Sigmoid colon (tissue), 7 donors: ENCODE results near the gene MEIOB. TPM values are rescaled to one million over a fixed set of nuclear protein-coding genes. Genes with fewer than 3 reads are reported as not detected.
A peak's percentile ranks its signal among the peaks of the same experiment; 100 is the strongest.
"Not testable (repeated sequence)": the region's sequence is repeated elsewhere in the genome, so short reads cannot be mapped to it uniquely, and the experiment has no call there.

Experiments used
- DNase-seq: peaks from one replicate; pipeline ENCODE4 v3.0.0-alpha.2; 2019
- H3K27ac ChIP-seq, 4 donors: fragments of 200-600 bp; sonication (generic); one replicate each; pipeline ENCODE4 v1.5.1; 2016 to 2019; ENCODE audit warnings: mild to moderate bottlenecking in 1 of 4
- H3K27me3 ChIP-seq, 3 donors: fragments of 200-600 bp; sonication (generic); one replicate each; pipeline ENCODE4 v1.5.1; 2019; ENCODE audit warnings: mild to moderate bottlenecking in 1 of 3
- H3K36me3 ChIP-seq, 4 donors: fragments of 200-600 bp; sonication (generic); one replicate each; pipeline ENCODE4 v1.5.1; 2016 to 2019
- H3K4me1 ChIP-seq, 4 donors: fragments of 200-600 bp; sonication (generic); one replicate each; pipeline ENCODE4 v1.5.1; 2017 to 2019
- H3K4me3 ChIP-seq, 4 donors: fragments of 200-600 bp; sonication (generic); one replicate each; pipeline ENCODE4 v1.5.1; 2017 to 2019; ENCODE audit warnings: mild to moderate bottlenecking in 2 of 4, moderate library complexity in 1 of 4
- H3K9me3 ChIP-seq, 4 donors: fragments of 200-600 bp in 3 of 4; sonication (generic) in 3 of 4; one replicate each; pipeline versions ENCODE4 v1.5.1 to v1.6.1; 2013 to 2019
- EP300 ChIP-seq, 4 donors: sonication (generic); formaldehyde crosslinking; IDR thresholded peaks; one replicate each; pipeline ENCODE4 v1.6.1; 2017; ENCODE audit warnings: antibody characterized with exemption in 4 of 4
- POLR2A ChIP-seq, 2 donors: fragments of 450-650 bp; IDR thresholded peaks; one replicate each; pipeline ENCODE4 v1.6.1; 2016; ENCODE audit warnings: antibody characterized with exemption in 2 of 2, mild to moderate bottlenecking in 2 of 2, moderate library complexity in 2 of 2
- POLR2AphosphoS5 ChIP-seq, 4 donors: sonication (generic); formaldehyde crosslinking; IDR thresholded peaks; one replicate each; pipeline ENCODE4 v1.6.1; 2017; ENCODE audit warnings: antibody characterized with exemption in 4 of 4
- WGBS, 2 donors: extraction: QIAGEN DNeasy Blood & Tissue Kit; methylation state at CpG; one replicate each; pipeline ENCODE4 v1.1.7; 2013; 5-methylcytosine and 5-hydroxymethylcytosine counted together
- intact Hi-C: fragments of 100-400 bp; cut with DNase I; formaldehyde crosslinking; loops from one replicate; pipeline ENCODE4 v1.15.1; 2023
- polyA plus RNA-seq, 3 donors: library from polyadenylated mRNA; stranded (reverse); fragments of 200-250 nt; gene quantifications; one replicate each; pipeline ENCODE4 v1.2.3, GENCODE V29; 2013
- total RNA-seq, 4 donors: library from RNA; depleted of rRNA; stranded (reverse); fragments of >200 nt; gene quantifications; one replicate each; pipeline ENCODE4 v1.1.0, GENCODE V29; 2016
- TF ChIP-seq, protein P1 (sequence below), 4 experiments: fragments of 450-650 bp in 3 of 4; fragments of 200-600 bp in 1 of 4; IDR thresholded peaks; one replicate each; pipeline ENCODE4 v1.5.1; 2016 to 2019; ENCODE audit warnings: antibody characterized with exemption in 4 of 4, mild to moderate bottlenecking in 3 of 4, moderate library complexity in 2 of 4
- donor health status: healthy with polysubstance abuse.
- donor health status: Bipolar disorder and iron deficiency.
- donor health status: healthy.

MEIOB gene, protein sequence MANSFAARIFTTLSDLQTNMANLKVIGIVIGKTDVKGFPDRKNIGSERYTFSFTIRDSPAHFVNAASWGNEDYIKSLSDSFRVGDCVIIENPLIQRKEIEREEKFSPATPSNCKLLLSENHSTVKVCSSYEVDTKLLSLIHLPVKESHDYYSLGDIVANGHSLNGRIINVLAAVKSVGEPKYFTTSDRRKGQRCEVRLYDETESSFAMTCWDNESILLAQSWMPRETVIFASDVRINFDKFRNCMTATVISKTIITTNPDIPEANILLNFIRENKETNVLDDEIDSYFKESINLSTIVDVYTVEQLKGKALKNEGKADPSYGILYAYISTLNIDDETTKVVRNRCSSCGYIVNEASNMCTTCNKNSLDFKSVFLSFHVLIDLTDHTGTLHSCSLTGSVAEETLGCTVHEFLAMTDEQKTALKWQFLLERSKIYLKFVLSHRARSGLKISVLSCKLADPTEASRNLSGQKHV
- total RNA-seq: not detected
- under 1 TPM in 1 of 3 donors, not detected in 2; 0.10 TPM for polyA plus RNA-seq

DNA sequence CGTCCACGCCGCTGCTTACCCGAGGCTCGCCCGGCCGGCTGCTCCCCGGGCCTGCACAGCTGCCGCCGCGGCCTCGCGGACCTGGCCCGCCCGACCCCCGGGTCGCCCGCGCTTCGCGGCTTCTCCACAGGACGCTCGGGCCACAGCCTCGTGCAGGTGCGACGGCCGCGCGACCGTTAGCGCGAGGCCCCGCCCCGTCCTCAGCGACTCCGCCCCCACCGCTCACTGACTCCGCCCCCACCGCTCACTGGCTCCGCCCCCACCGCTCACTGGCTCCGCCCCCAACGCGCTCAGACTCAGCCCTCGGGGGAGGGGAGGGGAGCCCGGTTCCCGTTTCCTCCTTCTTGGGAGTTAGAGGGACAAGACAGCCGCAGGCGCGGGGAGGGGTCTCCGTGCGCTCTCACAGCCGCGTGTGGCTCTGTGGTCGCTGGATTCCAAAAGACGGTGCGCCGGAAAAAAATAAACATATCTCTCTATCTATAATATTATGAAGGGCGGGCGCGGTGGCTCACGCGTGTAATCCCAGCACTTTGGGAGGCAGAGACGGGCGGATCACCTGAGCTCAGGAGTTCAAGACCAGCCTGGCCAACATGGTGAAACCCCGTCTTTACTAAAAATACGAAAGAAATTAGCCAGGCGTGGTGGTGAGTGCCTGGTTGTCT, at the start of gene MEIOB:
TSS of gene MEIOB (minus strand) at position 191 of the 662 bp plus-strand sequence. CDS start 3,989 bp downstream, outside the sequence.
- H3K27ac ChIP-seq: no peak within 1 kb of the TSS
- peak within 1 kb of the TSS in 2 of 4 donors; percentile 14 to 31 for H3K4me3 ChIP-seq
- peaks cover 3 to 52% (median 40%) of the 10 kb centered on the region in 3 donors for H3K27me3 ChIP-seq
- peaks cover 0 to 8% (median 3%) of the 10 kb centered on the region in 4 donors for H3K4me1 ChIP-seq
- WGBS, 2 donors: 12 to 29% methylated on average over 68 of the region's 68 CpGs
- H3K36me3 ChIP-seq: no peaks in the 10 kb centered on the region
- peaks cover 0 to 3% (median 0%) of the 10 kb centered on the region in 4 donors for H3K9me3 ChIP-seq
- TF ChIP-seq POLR2AphosphoS5 (IDR thresholded peaks at IDR 0.05) (no peak), EP300 (IDR thresholded peaks at IDR 0.05) (no peak), POLR2A (IDR thresholded peaks at IDR 0.05) (no peak)
- TF ChIP-seq, protein P1, sequence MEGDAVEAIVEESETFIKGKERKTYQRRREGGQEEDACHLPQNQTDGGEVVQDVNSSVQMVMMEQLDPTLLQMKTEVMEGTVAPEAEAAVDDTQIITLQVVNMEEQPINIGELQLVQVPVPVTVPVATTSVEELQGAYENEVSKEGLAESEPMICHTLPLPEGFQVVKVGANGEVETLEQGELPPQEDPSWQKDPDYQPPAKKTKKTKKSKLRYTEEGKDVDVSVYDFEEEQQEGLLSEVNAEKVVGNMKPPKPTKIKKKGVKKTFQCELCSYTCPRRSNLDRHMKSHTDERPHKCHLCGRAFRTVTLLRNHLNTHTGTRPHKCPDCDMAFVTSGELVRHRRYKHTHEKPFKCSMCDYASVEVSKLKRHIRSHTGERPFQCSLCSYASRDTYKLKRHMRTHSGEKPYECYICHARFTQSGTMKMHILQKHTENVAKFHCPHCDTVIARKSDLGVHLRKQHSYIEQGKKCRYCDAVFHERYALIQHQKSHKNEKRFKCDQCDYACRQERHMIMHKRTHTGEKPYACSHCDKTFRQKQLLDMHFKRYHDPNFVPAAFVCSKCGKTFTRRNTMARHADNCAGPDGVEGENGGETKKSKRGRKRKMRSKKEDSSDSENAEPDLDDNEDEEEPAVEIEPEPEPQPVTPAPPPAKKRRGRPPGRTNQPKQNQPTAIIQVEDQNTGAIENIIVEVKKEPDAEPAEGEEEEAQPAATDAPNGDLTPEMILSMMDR (IDR thresholded peaks at IDR 0.05): no peak
- intact Hi-C loops: no loop called here
- DNase-seq: no peak

DNA sequence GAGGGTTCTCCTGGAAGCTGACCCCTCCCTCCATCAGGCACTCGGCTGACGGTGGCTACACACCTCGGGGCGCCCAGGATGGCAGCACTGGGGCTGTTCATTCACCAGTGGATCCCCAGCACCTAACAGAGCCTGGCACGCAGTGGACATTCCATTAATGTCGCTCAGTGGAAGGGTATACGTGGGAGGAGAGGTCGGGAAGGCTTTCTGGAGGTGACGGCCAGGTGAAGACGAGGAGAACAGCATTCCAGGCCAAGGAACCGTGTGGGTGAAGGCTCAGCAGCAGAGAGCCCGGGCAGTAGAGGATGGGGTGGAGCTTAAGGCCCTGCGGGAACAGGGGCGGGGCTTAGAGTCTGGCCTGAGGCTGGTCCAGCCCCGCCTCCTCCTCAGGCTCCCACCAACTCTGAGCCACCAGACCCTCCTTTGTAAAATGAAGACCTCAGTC, 48.8 kb upstream of the MEIOB start:
- TF ChIP-seq EP300 (IDR thresholded peaks at IDR 0.05) (no peak), POLR2A (IDR thresholded peaks at IDR 0.05) (no peak), POLR2AphosphoS5 (IDR thresholded peaks at IDR 0.05) (no peak)
- TF ChIP-seq, protein P1 (IDR thresholded peaks at IDR 0.05): no peak
- intact Hi-C loops: no loop called here
- peaks cover 0 to 18% (median 13%) of the 10 kb centered on the region in 4 donors for H3K4me1 ChIP-seq
- no peak overlapping the region for H3K4me3 ChIP-seq
- 9 to 12% methylated on average over 15 of the region's 15 CpGs for WGBS, 2 donors
- no peaks in the 10 kb centered on the region for H3K9me3 ChIP-seq
- no peaks in the 10 kb centered on the region for H3K36me3 ChIP-seq
- H3K27ac ChIP-seq: no peak overlapping the region
- DNase-seq: no peak
- peaks cover 33 to 91% (median 69%) of the 10 kb centered on the region in 3 donors for H3K27me3 ChIP-seq

DNA sequence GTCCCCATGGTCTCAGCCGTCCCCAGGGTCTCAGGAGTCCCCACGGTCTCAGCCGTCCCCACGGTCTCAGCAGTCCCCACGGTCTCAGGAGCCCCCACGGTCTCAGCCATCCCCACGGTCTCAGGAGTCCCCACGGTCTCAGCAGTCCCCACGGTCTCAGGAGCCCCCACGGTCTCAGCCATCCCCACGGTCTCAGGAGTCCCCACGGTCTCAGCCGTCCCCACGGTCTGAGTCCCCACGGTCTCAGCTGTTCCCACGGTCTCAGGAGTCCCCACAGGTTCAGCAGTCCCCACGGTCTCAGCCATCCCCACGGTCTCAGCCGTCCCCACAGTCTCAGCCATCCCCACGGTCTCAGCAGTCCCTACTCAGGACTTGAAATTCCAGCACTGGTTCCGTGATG, 48.2 kb upstream of the MEIOB start:
- H3K9me3 ChIP-seq, intact Hi-C loops, H3K36me3 ChIP-seq, H3K27ac ChIP-seq, DNase-seq, H3K4me3 ChIP-seq: not testable (repeated sequence)
- 71 to 72% methylated on average over 21 of the region's 21 CpGs for WGBS, 2 donors
- peaks cover 33 to 96% (median 73%) of the 10 kb centered on the region in 3 donors for H3K27me3 ChIP-seq
- H3K4me1 ChIP-seq: peaks cover 0 to 18% (median 13%) of the 10 kb centered on the region in 4 donors

DNA sequence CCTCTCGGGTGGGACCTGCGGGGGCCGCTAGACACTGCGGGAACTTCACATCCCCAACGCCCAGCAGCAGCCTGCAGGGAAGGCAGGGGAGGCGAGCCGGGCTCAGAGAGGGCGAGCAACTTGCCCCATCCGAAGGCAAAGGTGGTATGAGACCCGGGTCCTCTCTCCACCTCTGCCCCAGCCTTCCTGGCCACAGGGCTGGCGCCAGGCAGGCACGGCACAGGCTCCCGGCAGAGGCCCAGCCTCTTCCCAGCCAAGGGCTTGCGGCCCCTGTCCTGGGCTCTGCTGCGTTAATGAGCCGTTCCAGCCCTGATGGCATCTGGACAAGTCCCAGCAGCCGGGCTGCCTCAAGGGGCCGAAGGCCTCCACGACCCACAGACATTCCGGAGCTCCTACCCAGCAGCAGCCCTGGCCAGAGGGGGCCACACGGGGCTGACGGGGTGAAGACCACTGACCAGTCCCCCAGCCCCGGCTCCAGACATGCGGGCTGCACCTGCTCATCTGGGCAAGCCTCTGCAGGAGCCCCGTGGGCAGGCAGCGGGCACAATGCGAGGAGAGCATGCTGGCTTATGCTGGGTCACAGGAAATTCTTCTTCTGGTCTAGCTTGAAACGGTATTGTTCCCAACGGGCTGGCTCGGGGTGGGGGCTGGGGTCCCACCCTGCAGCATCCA, 47.5 kb upstream of the MEIOB start:
- Histone ChIP-seq H3K36me3 (no peaks in the 10 kb centered on the region), H3K4me1 (peaks cover 0 to 18% (median 13%) of the 10 kb centered on the region in 4 donors), H3K9me3 (no peaks in the 10 kb centered on the region), H3K27ac (no peak overlapping the region), H3K4me3 (no peak overlapping the region), H3K27me3 (peaks cover 33 to 96% (median 73%) of the 10 kb centered on the region in 3 donors)
- DNase-seq: no peak
- TF ChIP-seq, protein P1 (IDR thresholded peaks at IDR 0.05): no peak
- TF ChIP-seq POLR2AphosphoS5 (IDR thresholded peaks at IDR 0.05) (no peak), EP300 (IDR thresholded peaks at IDR 0.05) (no peak), POLR2A (IDR thresholded peaks at IDR 0.05) (no peak)
- intact Hi-C loops: no loop called here
- WGBS, 2 donors: 42 to 46% methylated on average over 30 of the region's 30 CpGs
